Stimulated activated memory B cell treated with anti-CD40 and anti-IgM and Interleukin-4, amounts not matched to agents 10 μg/mL and 1 μg/mL and 100 μg/mL, for 72 hours (primary cell): ENCODE results near the gene TCP10L.
A peak's percentile ranks its signal among the peaks of the same experiment; 100 is the strongest.
"Not testable (repeated sequence)": the region's sequence is repeated elsewhere in the genome, so short reads cannot be mapped to it uniquely, and the experiment has no call there.

ENCODE experiments used
- ATAC-seq: fragments of 150-1000 bp; cut with Tn5 transposase; 2 replicates; pipeline ENCODE4 v1.10.0; 2021
- H3K27ac Mint-ChIP-seq: one replicate; pipeline ENCODE4 v1.8.0; 2022; ENCODE audit warnings: mild to moderate bottlenecking, mixed read lengths
- H3K27me3 Mint-ChIP-seq: one replicate; pipeline ENCODE4 v1.8.0; 2022; ENCODE audit warnings: mixed read lengths
- H3K36me3 Mint-ChIP-seq: one replicate; pipeline ENCODE4 v1.8.0; 2022; ENCODE audit warnings: mixed read lengths
- H3K4me1 Mint-ChIP-seq: one replicate; pipeline ENCODE4 v1.8.0; 2022; ENCODE audit warnings: mixed read lengths
- H3K4me3 Mint-ChIP-seq: one replicate; pipeline ENCODE4 v1.8.0; 2022; ENCODE audit warnings: mild to moderate bottlenecking, moderate library complexity, mixed read lengths
- H3K9me3 Mint-ChIP-seq: one replicate; pipeline ENCODE4 v1.8.0; 2022; ENCODE audit warnings: mixed read lengths

Gene TCP10L

GRCh38 chr21:32585042-32585710 lies at the start of gene TCP10L:
TSS of gene TCP10L (minus strand) at chr21:32585523. CDS start at chr21:32584304, 1,219 bp downstream.
- Mint-ChIP-seq H3K27me3 (peaks cover 5% of the 10 kb centered on the region), H3K27ac (no peak within 1 kb of the TSS), H3K36me3 (no peaks in the 10 kb centered on the region), H3K4me1 (no peaks in the 10 kb centered on the region), H3K4me3 (no peak within 1 kb of the TSS), H3K9me3 (no peaks in the 10 kb centered on the region)
- ATAC-seq: no peak

GRCh38 chr21:32626621-32627196 lies 41.4 kb upstream of the TCP10L start:
- no peaks in the 10 kb centered on the region for H3K4me1 Mint-ChIP-seq
- no peaks in the 10 kb centered on the region for H3K9me3 Mint-ChIP-seq
- peaks cover 12% of the 10 kb centered on the region for H3K36me3 Mint-ChIP-seq
- H3K27ac Mint-ChIP-seq: no peak overlapping the region
- ATAC-seq: no peak
- peaks cover 24% of the 10 kb centered on the region for H3K27me3 Mint-ChIP-seq
- H3K4me3 Mint-ChIP-seq: no peak overlapping the region

- H3K36me3 Mint-ChIP-seq, ATAC-seq, H3K4me3 Mint-ChIP-seq, H3K27ac Mint-ChIP-seq, H3K9me3 Mint-ChIP-seq, H3K4me1 Mint-ChIP-seq: not testable (repeated sequence)
- peaks cover 12% of the 10 kb centered on the region for H3K27me3 Mint-ChIP-seq
Observed at GRCh38 chr21:32618218-32618617, 32.9 kb upstream of the TCP10L start.

- Mint-ChIP-seq H3K4me3 (peak overlapping the region; percentile 98), H3K4me1 (peaks cover 12% of the 10 kb centered on the region), H3K27ac (peak overlapping the region; percentile 87), H3K9me3 (no peaks in the 10 kb centered on the region), H3K36me3 (no peaks in the 10 kb centered on the region), H3K27me3 (no peaks in the 10 kb centered on the region)
- ATAC-seq: no peak
Observed at GRCh38 chr21:32613436-32614043, 28.2 kb upstream of the TCP10L start.

- Mint-ChIP-seq H3K36me3 (peaks cover under 1% of the 10 kb centered on the region), H3K9me3 (no peaks in the 10 kb centered on the region), H3K27me3 (no peaks in the 10 kb centered on the region), H3K4me1 (peaks cover 12% of the 10 kb centered on the region), H3K27ac (peak overlapping the region; percentile 87), H3K4me3 (peak overlapping the region; percentile 98)
- no peak for ATAC-seq
Observed at GRCh38 chr21:32612999-32613337, 27.6 kb upstream of the TCP10L start.

- Mint-ChIP-seq H3K4me3 (peak within 1 kb of the TSS; percentile 98), H3K36me3 (peaks cover 7% of the 10 kb centered on the region), H3K27ac (peak within 1 kb of the TSS; percentile 87), H3K27me3 (no peaks in the 10 kb centered on the region), H3K4me1 (peaks cover 12% of the 10 kb centered on the region), H3K9me3 (no peaks in the 10 kb centered on the region)
- ATAC-seq: peak; percentile 97
Observed at GRCh38 chr21:32612075-32612998, 27.0 kb upstream of the TCP10L start, which contains the start of gene CFAP298. TSS of gene CFAP298 (minus strand) at chr21:32612377. CDS start at chr21:32612243, 134 bp downstream.

GRCh38 chr21:32611471-32611997 lies 26.2 kb upstream of the TCP10L start:
- Mint-ChIP-seq H3K36me3 (peaks cover 13% of the 10 kb centered on the region), H3K27ac (peak overlapping the region; percentile 87), H3K4me3 (peak overlapping the region; percentile 98), H3K27me3 (no peaks in the 10 kb centered on the region), H3K4me1 (peaks cover 12% of the 10 kb centered on the region), H3K9me3 (no peaks in the 10 kb centered on the region)
- peak; percentile 10 for ATAC-seq

- peaks cover 18% of the 10 kb centered on the region for H3K36me3 Mint-ChIP-seq
- not testable (repeated sequence) for H3K27me3 Mint-ChIP-seq, H3K4me3 Mint-ChIP-seq, ATAC-seq, H3K9me3 Mint-ChIP-seq, H3K27ac Mint-ChIP-seq
- peaks cover 12% of the 10 kb centered on the region for H3K4me1 Mint-ChIP-seq
Observed at GRCh38 chr21:32610940-32611339, 25.6 kb upstream of the TCP10L start.

GRCh38 chr21:32608851-32609250 lies 23.5 kb upstream of the TCP10L start:
- Mint-ChIP-seq H3K36me3 (peaks cover 38% of the 10 kb centered on the region), H3K4me1 (peaks cover 12% of the 10 kb centered on the region), H3K4me3 (no peak overlapping the region), H3K27me3 (no peaks in the 10 kb centered on the region), H3K9me3 (no peaks in the 10 kb centered on the region), H3K27ac (no peak overlapping the region)
- ATAC-seq: no peak

GRCh38 chr21:32605469-32605868 lies 20.1 kb upstream of the TCP10L start:
- Mint-ChIP-seq H3K36me3 (peaks cover 57% of the 10 kb centered on the region), H3K4me1 (peaks cover 5% of the 10 kb centered on the region), H3K27me3 (no peaks in the 10 kb centered on the region), H3K4me3 (no peak overlapping the region), H3K9me3 (no peaks in the 10 kb centered on the region), H3K27ac (no peak overlapping the region)
- ATAC-seq: no peak

- Mint-ChIP-seq H3K36me3 (peaks cover 63% of the 10 kb centered on the region), H3K27ac (no peak overlapping the region), H3K27me3 (no peaks in the 10 kb centered on the region), H3K4me3 (no peak overlapping the region), H3K4me1 (peaks cover 7% of the 10 kb centered on the region), H3K9me3 (no peaks in the 10 kb centered on the region)
- ATAC-seq: no peak
Observed at GRCh38 chr21:32604464-32604863, 19.1 kb upstream of the TCP10L start.

- H3K27me3 Mint-ChIP-seq: no peaks in the 10 kb centered on the region
- no peak overlapping the region for H3K27ac Mint-ChIP-seq
- no peak for ATAC-seq
- no peak overlapping the region for H3K4me3 Mint-ChIP-seq
- H3K9me3 Mint-ChIP-seq: no peaks in the 10 kb centered on the region
- peaks cover 11% of the 10 kb centered on the region for H3K4me1 Mint-ChIP-seq
- H3K36me3 Mint-ChIP-seq: peaks cover 74% of the 10 kb centered on the region
Observed at GRCh38 chr21:32603131-32603530, 17.8 kb upstream of the TCP10L start.

- Mint-ChIP-seq H3K27ac (no peak overlapping the region), H3K27me3 (no peaks in the 10 kb centered on the region), H3K36me3 (peaks cover 68% of the 10 kb centered on the region), H3K9me3 (no peaks in the 10 kb centered on the region), H3K4me1 (peaks cover 11% of the 10 kb centered on the region), H3K4me3 (no peak overlapping the region)
- no peak for ATAC-seq
Observed at GRCh38 chr21:32602099-32602498, 16.8 kb upstream of the TCP10L start.

- no peak overlapping the region for H3K4me3 Mint-ChIP-seq
- H3K36me3 Mint-ChIP-seq: peaks cover 47% of the 10 kb centered on the region
- H3K27me3 Mint-ChIP-seq: no peaks in the 10 kb centered on the region
- H3K27ac Mint-ChIP-seq: peak overlapping the region; percentile 19
- H3K9me3 Mint-ChIP-seq: no peaks in the 10 kb centered on the region
- peaks cover 17% of the 10 kb centered on the region for H3K4me1 Mint-ChIP-seq
- peak; percentile 48 for ATAC-seq
Observed at GRCh38 chr21:32599526-32599925, 14.2 kb upstream of the TCP10L start.

- Mint-ChIP-seq H3K27me3 (no peaks in the 10 kb centered on the region), H3K36me3 (peaks cover 43% of the 10 kb centered on the region), H3K4me1 (peaks cover 17% of the 10 kb centered on the region), H3K4me3 (no peak overlapping the region), H3K9me3 (no peaks in the 10 kb centered on the region), H3K27ac (peak overlapping the region; percentile 19)
- ATAC-seq: no peak
Observed at GRCh38 chr21:32599091-32599490, 13.8 kb upstream of the TCP10L start.
